ENCODE measurements around the gene ATP5F1B. TPM values are rescaled to one million over a fixed set of nuclear protein-coding genes. Genes with fewer than 3 reads are reported as not detected.
"Not testable (repeated sequence)": the region's sequence is repeated elsewhere in the genome, so short reads cannot be mapped to it uniquely, and the experiment has no call there.

ATP5F1B gene
- total RNA-seq, 1 donor from 2014 or later: 3,077 TPM

GRCh38 chr12:56657416-56658379, 11.9 kb upstream of the ATP5F1B start:
- ATAC-seq (ENCODE audit: poor library complexity) (no peak), DNase-seq (no peak)
- intact Hi-C loops (cut with DNase I): no loop called here

DNA sequence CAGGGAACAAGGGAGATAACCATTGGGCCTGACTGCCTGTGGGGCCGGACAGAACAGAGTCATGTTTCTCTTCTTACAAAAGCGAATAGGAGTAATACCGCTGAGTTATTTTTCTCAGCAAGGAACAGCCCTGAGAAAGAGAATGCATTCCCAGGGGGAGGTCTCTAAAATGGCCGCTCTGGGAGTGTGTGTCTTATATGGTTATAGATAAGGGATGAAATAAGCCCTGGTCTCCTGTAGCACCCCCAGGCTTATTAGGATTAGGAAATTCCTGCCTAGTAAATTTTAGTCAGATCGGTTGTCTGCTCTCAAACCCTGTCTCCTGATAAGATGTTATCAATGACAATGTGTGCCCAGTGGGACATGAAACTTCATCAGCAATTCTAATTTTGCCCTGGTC, 8.0 kb upstream of the ATP5F1B start:
- intact Hi-C loops (cut with DNase I); DNase-seq; ATAC-seq (ENCODE audit: poor library complexity): not testable (repeated sequence)

GRCh38 chr12:56648023-56648422, 2.2 kb upstream of the ATP5F1B start:
- ATAC-seq (ENCODE audit: poor library complexity); DNase-seq; intact Hi-C loops (cut with DNase I): not testable (repeated sequence)

GRCh38 chr12:56645201-56645716, 525 bp downstream of the ATP5F1B start:
- intact Hi-C loops (cut with DNase I): no loop called here
- DNase-seq (peak; percentile 52), ATAC-seq (ENCODE audit: poor library complexity) (peak; percentile 26)

GRCh38 chr12:56644654-56645053, 1.1 kb downstream of the ATP5F1B start:
- intact Hi-C loops (cut with DNase I): no loop called here
- no peak for ATAC-seq (ENCODE audit: poor library complexity)

DNA sequence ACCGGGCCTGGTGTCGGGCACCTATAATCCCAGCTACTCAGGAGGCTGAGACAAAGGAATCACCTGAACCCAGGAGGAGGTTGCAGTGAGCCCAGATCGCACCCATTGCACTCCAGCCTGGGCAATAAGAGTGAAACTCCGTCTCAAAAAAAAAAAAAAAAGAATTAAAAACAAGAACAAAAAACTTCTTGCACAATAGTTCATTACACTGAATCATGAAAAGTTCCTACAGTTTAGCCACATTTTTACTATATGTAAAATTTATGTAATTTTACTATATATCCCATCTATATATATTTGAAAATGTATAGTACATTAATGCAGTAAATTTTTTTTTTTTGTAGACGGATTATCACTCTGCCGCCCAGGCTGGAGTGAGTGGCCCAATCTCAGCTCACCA, 4.6 kb downstream of the ATP5F1B start:
- DNase-seq (no peak), ATAC-seq (ENCODE audit: poor library complexity) (no peak)
- intact Hi-C loops (cut with DNase I): no loop called here

More at GRCh38 chr12:56644654-56645053, 1.1 kb downstream of the ATP5F1B start:
- DNase-seq: no peak

GRCh38 chr12:56637621-56638020, 8.2 kb downstream of the ATP5F1B start:
- DNase-seq (no peak), ATAC-seq (ENCODE audit: poor library complexity) (no peak)
- intact Hi-C loops (cut with DNase I): loop anchor here (10.0 kb wide), 1 partner anchor 123 kb away; no protein-coding TSS in a partner anchor

- ATAC-seq (ENCODE audit: poor library complexity): peak; percentile 81
- intact Hi-C loops (cut with DNase I): loop anchor here (10.0 kb wide), 1 partner anchor 122 kb away; no protein-coding TSS in a partner anchor
- DNase-seq: peak; percentile 98
Observed at GRCh38 chr12:56636675-56637540, 8.9 kb downstream of the ATP5F1B start.

GRCh38 chr12:56635806-56636674, 9.7 kb downstream of the ATP5F1B start:
- intact Hi-C loops (cut with DNase I): loop anchor here (10.0 kb wide), 1 partner anchor 121 kb away; no protein-coding TSS in a partner anchor
- DNase-seq (peak; percentile 90), ATAC-seq (ENCODE audit: poor library complexity) (peak; percentile 85)

DNA sequence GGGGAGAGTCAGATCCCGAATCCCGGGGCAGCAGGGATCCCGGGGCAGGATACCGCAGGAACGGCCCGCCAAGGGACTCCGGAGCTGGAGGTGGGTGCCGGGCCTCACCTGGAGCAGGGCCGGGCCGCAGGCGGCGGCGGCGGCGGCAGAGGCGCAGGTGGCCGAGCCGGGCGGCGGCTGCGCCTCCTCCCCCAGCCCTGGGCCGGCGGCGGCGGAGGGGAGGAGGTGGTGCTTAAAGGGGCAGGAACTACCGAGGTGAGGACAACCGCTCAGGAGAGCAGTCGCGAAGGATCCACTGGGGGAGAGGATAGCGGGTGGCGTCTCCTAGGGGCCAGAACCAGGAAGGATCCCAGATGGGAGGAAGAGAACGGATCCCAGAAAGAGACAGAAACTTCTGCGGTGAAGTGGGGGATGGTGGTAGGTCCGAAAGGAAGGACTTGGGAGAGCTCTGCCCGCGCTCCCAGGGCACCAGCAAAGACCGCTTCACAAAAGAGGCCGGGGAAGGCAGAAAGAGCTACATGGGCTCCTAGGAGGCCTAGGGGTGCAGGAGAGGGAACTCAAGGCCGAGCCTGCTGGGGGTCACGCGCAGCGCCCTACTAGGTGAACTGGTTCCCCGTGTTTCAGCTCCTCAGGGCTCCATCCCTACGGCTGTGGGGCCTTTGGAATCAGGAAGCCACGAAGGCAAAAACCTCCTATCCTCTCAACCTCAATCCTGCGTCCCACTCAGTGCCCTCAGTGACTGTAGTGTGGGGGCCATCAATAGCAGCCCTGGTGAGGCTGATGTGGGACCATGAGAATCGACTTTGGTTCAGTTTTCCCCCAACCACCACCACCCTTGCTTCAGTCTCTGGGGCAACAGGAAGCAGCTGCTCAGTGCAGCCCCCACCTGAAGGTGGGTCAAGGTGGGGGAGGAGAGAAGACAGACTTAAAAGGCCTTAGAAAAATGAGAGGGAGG, 10.7 kb downstream of the ATP5F1B start:
- DNase-seq (peak; percentile 78), ATAC-seq (ENCODE audit: poor library complexity) (peak; percentile 38)
- intact Hi-C loops (cut with DNase I): loop anchor here (10.0 kb wide), 1 partner anchor 120 kb away; no protein-coding TSS in a partner anchor

DNA sequence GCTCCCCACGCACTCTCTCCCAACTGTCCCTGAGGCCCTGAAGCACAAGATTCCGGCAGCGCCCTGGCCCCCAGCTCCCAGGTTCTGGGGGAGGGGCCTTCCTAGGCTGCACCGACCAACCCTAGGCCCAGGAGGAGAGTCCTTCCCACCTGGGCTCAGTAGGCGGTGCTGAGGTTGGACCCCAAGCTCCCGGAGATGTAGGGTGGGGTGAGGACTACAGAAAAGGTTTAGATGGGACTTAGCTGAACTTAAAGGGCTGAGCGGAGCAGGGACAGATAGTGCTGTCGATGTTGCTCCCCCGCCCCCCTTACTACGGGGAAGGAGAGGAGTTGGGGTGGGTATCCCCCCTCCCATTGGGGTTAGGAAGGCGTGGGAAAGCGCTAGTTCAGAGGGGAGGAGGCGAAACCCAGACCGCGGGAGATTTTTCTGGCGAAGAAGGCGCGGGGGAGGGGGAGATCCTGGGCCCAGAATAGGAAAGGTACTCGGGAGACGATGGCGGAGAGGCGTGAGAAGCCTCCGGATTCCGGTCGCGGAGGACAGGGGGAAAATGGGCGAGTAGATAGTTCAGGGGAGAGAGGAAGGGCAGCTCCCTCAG, 11.4 kb downstream of the ATP5F1B start:
- intact Hi-C loops (cut with DNase I): loop anchor here (10.0 kb wide), 1 partner anchor 120 kb away; no protein-coding TSS in a partner anchor
- ATAC-seq (ENCODE audit: poor library complexity) (no peak), DNase-seq (peak; percentile 53)

DNA sequence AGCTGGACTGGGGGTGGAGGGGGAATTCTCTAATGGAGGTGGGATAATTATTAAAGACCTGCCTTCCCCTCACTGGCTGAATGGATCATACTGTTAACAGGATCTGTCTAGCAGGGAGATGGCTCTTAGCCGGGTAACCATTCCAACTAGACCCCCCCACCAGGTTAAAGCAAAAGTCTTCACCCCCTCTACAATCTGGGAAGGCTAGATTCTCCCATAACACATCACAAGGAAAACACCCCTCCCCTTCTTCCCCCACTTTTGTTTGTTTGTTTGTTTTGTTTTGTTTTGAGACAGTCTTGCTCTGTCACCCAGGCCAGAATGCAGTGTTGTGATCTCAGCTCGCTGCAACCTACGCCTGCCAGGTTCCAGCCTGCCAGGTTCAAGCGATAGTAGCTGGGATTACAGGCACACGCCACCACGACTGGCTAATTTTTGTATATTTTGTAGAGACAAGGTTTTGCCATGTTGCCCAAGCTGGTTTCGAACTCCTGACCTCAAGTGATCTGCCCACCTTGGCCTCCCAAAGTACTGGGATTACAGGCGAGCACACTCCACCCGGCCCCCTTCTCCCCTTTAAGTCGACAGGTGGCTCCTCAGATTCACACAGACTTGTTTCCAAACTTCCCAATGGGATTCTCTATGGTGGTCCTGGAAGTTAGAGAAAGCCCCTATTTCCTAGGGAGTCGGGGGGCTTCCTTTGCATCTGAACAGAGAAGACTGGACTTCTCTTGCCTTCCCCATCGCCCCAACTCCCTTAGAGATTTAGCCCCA, 12.1 kb downstream of the ATP5F1B start:
- ATAC-seq (ENCODE audit: poor library complexity) (no peak), DNase-seq (no peak)
- intact Hi-C loops (cut with DNase I): loop anchor here (10.0 kb wide), 1 partner anchor 119 kb away; no protein-coding TSS in a partner anchor

DNA sequence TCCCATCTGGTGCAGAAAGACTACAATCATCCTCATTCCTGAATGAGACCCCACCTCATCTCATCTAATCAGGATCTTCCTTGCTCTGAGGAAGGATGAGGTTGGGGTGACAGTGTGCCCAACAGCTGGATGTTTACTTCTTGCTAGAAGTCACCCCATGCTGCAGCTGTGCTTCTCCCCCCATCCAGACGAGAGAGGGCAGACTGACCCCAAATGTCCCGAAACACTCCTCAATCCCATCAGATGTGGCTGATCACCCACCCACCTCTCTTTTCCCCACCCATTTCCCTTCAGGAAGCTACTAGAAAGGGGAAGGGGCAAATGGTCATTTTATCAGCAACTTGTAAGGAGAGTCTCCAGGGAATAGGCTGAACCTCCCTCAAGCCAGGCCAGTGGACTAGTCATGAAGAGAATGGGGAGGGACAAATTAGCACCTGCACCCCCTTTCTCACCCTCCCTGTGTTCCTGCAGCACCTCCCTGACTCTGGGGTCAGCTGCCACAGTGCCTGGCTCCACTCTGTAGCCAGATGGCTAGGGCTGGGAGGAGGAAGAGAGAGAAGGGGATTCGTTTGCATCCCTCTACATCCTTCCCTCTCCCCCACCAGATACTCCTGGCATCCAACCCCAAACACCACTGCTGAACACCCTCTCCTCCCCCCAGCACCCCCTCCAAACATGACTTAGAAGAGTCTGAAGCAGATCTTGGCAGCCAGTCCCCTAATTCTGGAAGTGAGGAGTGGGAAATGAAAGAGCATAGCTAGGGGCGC, 12.9 kb downstream of the ATP5F1B start:
- DNase-seq (no peak), ATAC-seq (ENCODE audit: poor library complexity) (no peak)
- intact Hi-C loops (cut with DNase I): loop anchor here (10.0 kb wide), 1 partner anchor 118 kb away; no protein-coding TSS in a partner anchor

GRCh38 chr12:56631790-56632700, 13.7 kb downstream of the ATP5F1B start:
- intact Hi-C loops (cut with DNase I): loop anchor here (10.0 kb wide), 1 partner anchor 117 kb away; no protein-coding TSS in a partner anchor
- ATAC-seq (ENCODE audit: poor library complexity) (peak; percentile 9), DNase-seq (peak; percentile 85)

Data from Right ventricle myocardium superior (tissue), 1 donor.